ENCODE measurements around the gene UTP18. TPM values are rescaled to one million over a fixed set of nuclear protein-coding genes. Genes with fewer than 3 reads are reported as not detected.

The UTP18 gene
- total and polyA plus RNA-seq, 2 of the 8 experiments (the other 6 are each of a cell fraction or from before 2014, with no cell fraction given) = 17.9 to 85.7 TPM

DNA sequence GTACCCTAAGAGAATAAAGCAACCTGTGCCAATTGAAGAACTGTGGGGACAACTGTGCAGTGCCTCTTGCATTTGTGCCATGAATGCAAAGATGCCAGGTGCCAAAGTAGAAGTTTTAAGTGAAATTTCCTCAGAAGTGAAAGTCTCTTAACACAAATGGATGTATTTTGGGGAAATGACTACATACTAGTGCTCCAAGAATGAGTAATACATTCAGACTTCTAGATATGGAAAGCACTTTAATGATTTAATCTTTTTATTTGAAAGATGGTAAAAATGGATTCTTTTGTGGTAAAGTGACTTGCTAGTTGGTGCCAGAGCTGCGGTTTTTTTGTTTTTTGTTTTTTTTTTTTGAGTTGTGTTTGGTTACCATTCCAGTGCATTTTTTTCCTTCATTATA is 15.0 kb downstream of the UTP18 start:
- no peak overlapping the region for H2BK20ac ChIP-seq (ENCODE audit: low read length)
- H3K18ac ChIP-seq (ENCODE audit: extremely low read depth, low read length) = no peak overlapping the region
- no peak overlapping the region for H3K4ac ChIP-seq (replicated peaks; ENCODE audit: insufficient read length, low read depth, low read length)
- no peak overlapping the region for H3K4me2 ChIP-seq (ENCODE audit: insufficient read depth in 1 of 2, low read depth in 2 of 2, low read length in 2 of 2)
- H2BK120ac ChIP-seq (replicated peaks; ENCODE audit: low read depth, low read length) = no peak overlapping the region
- no peak overlapping the region for H3K4me3 ChIP-seq (ENCODE audit: extremely low read depth in 1 of 4, insufficient read depth in 2 of 4, low read depth in 3 of 4, low read length in 4 of 4)
- DNase-seq (ENCODE audit: low read depth in 1 of 2, low spot score in 2 of 2) = no peak
- no peak overlapping the region for H2BK12ac ChIP-seq (ENCODE audit: low read depth, low read length)
- POLR2A ChIA-PET (ENCODE audit: partially characterized antibody) = interaction anchor here (8.8 kb wide), 1 partner anchor 14 kb away, joined by 43 read pairs; the partner anchor contains the start of genes MBTD1 and UTP18
- H4K8ac ChIP-seq (ENCODE audit: extremely low read depth, insufficient read depth, low read length) = no peak overlapping the region
- no peak overlapping the region for H4K91ac ChIP-seq (replicated peaks; ENCODE audit: insufficient read length, low read length)
- 91% methylated on average over 1 of the region's 1 CpG; no CpG with 5 or more reads in 1 of the 2 experiments for WGBS, 2 experiments (ENCODE audit: extremely low coverage in 1 of 2, insufficient coverage in 1 of 2, insufficient read length in 1 of 2, insufficient replicate concordance in 2 of 2, low coverage in 1 of 2, low lambda C conversion rate in 2 of 2, missing lambda C conversion rate in 1 of 2)
- no peak overlapping the region for H3K9ac ChIP-seq (replicated peaks in 1 of 4; ENCODE audit: extremely low read depth in 1 of 4, low read depth in 3 of 4, low read length in 3 of 4)
- H3K23me2 ChIP-seq (ENCODE audit: low read depth, low read length) = no peaks in the 10 kb centered on the region
- H3K79me1 ChIP-seq (ENCODE audit: low read depth, low read length) = no peaks in the 10 kb centered on the region
- peaks cover 3 to 11% of the 10 kb centered on the region in 2 experiments for H4K20me1 ChIP-seq (replicated peaks in 1 of 2; ENCODE audit: control insufficient read depth in 1 of 2, insufficient read depth in 2 of 2, low read length in 2 of 2)
- H2AK5ac ChIP-seq (ENCODE audit: low read depth, low read length) = no peak overlapping the region
- FAIRE-seq = no peak
- no peaks in the 10 kb centered on the region for H3K27me3 ChIP-seq (replicated peaks in 1 of 4; ENCODE audit: control insufficient read depth in 3 of 4, extremely low read depth in 1 of 4, insufficient read depth in 3 of 4, low read length in 3 of 4)
- CTCF ChIA-PET (ENCODE audit: partially characterized antibody) = no interaction called here
- H3K23ac ChIP-seq (ENCODE audit: insufficient read length) = no peak overlapping the region
- H3K36me3 ChIP-seq (ENCODE audit: control insufficient read depth in 2 of 4, insufficient read depth in 4 of 4, low read length in 3 of 4) = peaks cover 19 to 81% (median 54%) of the 10 kb centered on the region in 4 experiments
- H2BK15ac ChIP-seq (ENCODE audit: low read length) = no peak overlapping the region
- H3K9me3 ChIP-seq (ENCODE audit: insufficient read depth in 2 of 2, low read depth in 1 of 2, low read length in 1 of 2) = no peaks in the 10 kb centered on the region
- H3K79me2 ChIP-seq (ENCODE audit: control insufficient read depth in 1 of 2, insufficient read depth in 2 of 2, low read length in 2 of 2) = peaks cover 0 to 30% of the 10 kb centered on the region in 2 experiments; a peak in 2 of 4 replicates
- H4K5ac ChIP-seq (ENCODE audit: insufficient read length, low read depth, low read length) = no peak overlapping the region
- H3K56ac ChIP-seq (replicated peaks; ENCODE audit: insufficient read length, low read depth, low read length) = no peak overlapping the region
- no peaks in the 10 kb centered on the region for H3K4me1 ChIP-seq (replicated peaks in 1 of 4; ENCODE audit: control insufficient read depth in 3 of 4, insufficient read depth in 4 of 4, low read length in 3 of 4)
- H2BK5ac ChIP-seq (ENCODE audit: low read depth, low read length) = no peak overlapping the region
- no peak overlapping the region for H2AFZ ChIP-seq (ENCODE audit: low read length)
- no peak overlapping the region for H3K27ac ChIP-seq (ENCODE audit: low read depth, low read length)
- H3K14ac ChIP-seq (ENCODE audit: insufficient read length) = no peak overlapping the region
- TF ChIP-seq TAF1 (IDR thresholded peaks at IDR 0.05; ENCODE audit: low read depth, low read length) = no peak
- TF ChIP-seq TCF12 (IDR thresholded peaks at IDR 0.05; ENCODE audit: low read depth, low read length) = no peak
- TF ChIP-seq RBBP5 (IDR thresholded peaks at IDR 0.05; ENCODE audit: borderline replicate concordance, low read depth, low read length) = no peak
- no peak for TF ChIP-seq GTF2F1 (IDR thresholded peaks at IDR 0.05; ENCODE audit: borderline replicate concordance, low read depth, low read length)
- no peak for TF ChIP-seq SUZ12 (IDR thresholded peaks at IDR 0.05; ENCODE audit: low read length)
- no peak for TF ChIP-seq CHD1 (IDR thresholded peaks at IDR 0.05; ENCODE audit: low read depth, low read length)
- no peak for TF ChIP-seq POLR2A (IDR thresholded peaks at IDR 0.05; ENCODE audit: control extremely low read depth in 1 of 2, low read depth in 2 of 2, low read length in 2 of 2)
- no peak for TF ChIP-seq BACH1 (IDR thresholded peaks at IDR 0.05; ENCODE audit: low read length)
- TF ChIP-seq HDAC6 (IDR thresholded peaks at IDR 0.05; ENCODE audit: low read depth, low read length) = no peak
- no peak for TF ChIP-seq PHF8 (conservative IDR thresholded peaks at IDR 0.05; ENCODE audit: low read depth, low read length)
- no peak for TF ChIP-seq GABPA (IDR thresholded peaks at IDR 0.05; ENCODE audit: borderline replicate concordance, insufficient read depth, low read length)
- TF ChIP-seq, protein P1, sequence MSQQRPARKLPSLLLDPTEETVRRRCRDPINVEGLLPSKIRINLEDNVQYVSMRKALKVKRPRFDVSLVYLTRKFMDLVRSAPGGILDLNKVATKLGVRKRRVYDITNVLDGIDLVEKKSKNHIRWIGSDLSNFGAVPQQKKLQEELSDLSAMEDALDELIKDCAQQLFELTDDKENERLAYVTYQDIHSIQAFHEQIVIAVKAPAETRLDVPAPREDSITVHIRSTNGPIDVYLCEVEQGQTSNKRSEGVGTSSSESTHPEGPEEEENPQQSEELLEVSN (IDR thresholded peaks at IDR 0.05) = no peak
- TF ChIP-seq ATF2 (IDR thresholded peaks at IDR 0.05; ENCODE audit: low read length) = no peak
